ENCODE data around the gene ULBP1.
"Not testable (repeated sequence)": the region's sequence is repeated elsewhere in the genome, so short reads cannot be mapped to it uniquely, and the experiment has no call there.

DNA sequence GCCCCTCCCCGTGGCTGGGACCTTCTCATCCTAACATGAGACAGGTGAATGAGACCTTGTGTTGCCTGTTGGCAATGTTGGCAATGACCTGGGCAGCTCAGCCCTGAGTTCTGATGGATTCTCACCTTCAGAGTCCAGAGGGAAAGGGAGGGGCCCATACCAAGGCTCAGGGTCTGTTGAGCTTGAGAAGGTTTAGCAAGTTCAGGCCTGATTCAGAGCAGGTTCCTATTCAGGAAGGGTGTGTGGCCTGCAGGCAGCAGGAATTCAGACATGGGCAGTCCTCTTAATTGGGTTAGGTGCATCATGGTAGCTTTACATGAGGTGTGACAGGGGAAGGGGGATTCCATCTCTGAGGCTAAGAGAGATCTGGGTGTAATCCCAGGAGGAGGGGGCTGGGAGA is 16.2 kb upstream of the ULBP1 start:
- TF ChIP-seq SMAD4 (CRISPR knock-in tag; IDR thresholded peaks at IDR 0.05); ZBTB21 (CRISPR knock-in tag; IDR thresholded peaks at IDR 0.05; ENCODE audit: borderline replicate concordance); FOXJ3 (CRISPR knock-in tag; IDR thresholded peaks at IDR 0.05; ENCODE audit: borderline replicate concordance); ESRRA (CRISPR knock-in tag; IDR thresholded peaks at IDR 0.05; ENCODE audit: borderline replicate concordance); CREB1 (CRISPR knock-in tag; IDR thresholded peaks at IDR 0.05); NR2C2 (CRISPR knock-in tag; IDR thresholded peaks at IDR 0.05); ZNF423 (CRISPR knock-in tag; IDR thresholded peaks at IDR 0.05): not testable (repeated sequence)
- TF ChIP-seq, protein P1, sequence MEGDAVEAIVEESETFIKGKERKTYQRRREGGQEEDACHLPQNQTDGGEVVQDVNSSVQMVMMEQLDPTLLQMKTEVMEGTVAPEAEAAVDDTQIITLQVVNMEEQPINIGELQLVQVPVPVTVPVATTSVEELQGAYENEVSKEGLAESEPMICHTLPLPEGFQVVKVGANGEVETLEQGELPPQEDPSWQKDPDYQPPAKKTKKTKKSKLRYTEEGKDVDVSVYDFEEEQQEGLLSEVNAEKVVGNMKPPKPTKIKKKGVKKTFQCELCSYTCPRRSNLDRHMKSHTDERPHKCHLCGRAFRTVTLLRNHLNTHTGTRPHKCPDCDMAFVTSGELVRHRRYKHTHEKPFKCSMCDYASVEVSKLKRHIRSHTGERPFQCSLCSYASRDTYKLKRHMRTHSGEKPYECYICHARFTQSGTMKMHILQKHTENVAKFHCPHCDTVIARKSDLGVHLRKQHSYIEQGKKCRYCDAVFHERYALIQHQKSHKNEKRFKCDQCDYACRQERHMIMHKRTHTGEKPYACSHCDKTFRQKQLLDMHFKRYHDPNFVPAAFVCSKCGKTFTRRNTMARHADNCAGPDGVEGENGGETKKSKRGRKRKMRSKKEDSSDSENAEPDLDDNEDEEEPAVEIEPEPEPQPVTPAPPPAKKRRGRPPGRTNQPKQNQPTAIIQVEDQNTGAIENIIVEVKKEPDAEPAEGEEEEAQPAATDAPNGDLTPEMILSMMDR (IDR thresholded peaks at IDR 0.05) = not testable (repeated sequence)
- TF ChIP-seq, protein P2, sequence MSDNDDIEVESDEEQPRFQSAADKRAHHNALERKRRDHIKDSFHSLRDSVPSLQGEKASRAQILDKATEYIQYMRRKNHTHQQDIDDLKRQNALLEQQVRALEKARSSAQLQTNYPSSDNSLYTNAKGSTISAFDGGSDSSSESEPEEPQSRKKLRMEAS (CRISPR knock-in tag; IDR thresholded peaks at IDR 0.05) = not testable (repeated sequence)
- TF ChIP-seq, protein P3, sequence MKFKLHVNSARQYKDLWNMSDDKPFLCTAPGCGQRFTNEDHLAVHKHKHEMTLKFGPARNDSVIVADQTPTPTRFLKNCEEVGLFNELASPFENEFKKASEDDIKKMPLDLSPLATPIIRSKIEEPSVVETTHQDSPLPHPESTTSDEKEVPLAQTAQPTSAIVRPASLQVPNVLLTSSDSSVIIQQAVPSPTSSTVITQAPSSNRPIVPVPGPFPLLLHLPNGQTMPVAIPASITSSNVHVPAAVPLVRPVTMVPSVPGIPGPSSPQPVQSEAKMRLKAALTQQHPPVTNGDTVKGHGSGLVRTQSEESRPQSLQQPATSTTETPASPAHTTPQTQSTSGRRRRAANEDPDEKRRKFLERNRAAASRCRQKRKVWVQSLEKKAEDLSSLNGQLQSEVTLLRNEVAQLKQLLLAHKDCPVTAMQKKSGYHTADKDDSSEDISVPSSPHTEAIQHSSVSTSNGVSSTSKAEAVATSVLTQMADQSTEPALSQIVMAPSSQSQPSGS (CRISPR knock-in tag; IDR thresholded peaks at IDR 0.05; ENCODE audit: borderline replicate concordance, low read depth) = not testable (repeated sequence)
- TF ChIP-seq, protein P4, sequence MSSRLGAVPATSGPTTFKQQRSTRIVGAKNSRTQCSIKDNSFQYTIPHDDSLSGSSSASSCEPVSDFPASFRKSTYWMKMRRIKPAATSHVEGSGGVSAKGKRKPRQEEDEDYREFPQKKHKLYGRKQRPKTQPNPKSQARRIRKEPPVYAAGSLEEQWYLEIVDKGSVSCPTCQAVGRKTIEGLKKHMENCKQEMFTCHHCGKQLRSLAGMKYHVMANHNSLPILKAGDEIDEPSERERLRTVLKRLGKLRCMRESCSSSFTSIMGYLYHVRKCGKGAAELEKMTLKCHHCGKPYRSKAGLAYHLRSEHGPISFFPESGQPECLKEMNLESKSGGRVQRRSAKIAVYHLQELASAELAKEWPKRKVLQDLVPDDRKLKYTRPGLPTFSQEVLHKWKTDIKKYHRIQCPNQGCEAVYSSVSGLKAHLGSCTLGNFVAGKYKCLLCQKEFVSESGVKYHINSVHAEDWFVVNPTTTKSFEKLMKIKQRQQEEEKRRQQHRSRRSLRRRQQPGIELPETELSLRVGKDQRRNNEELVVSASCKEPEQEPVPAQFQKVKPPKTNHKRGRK (CRISPR knock-in tag; IDR thresholded peaks at IDR 0.05; ENCODE audit: borderline replicate concordance) = not testable (repeated sequence)
- TF ChIP-seq, protein P5, sequence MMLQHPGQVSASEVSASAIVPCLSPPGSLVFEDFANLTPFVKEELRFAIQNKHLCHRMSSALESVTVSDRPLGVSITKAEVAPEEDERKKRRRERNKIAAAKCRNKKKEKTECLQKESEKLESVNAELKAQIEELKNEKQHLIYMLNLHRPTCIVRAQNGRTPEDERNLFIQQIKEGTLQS (CRISPR knock-in tag; conservative IDR thresholded peaks at IDR 0.05) = not testable (repeated sequence)
- TF ChIP-seq, protein P6, sequence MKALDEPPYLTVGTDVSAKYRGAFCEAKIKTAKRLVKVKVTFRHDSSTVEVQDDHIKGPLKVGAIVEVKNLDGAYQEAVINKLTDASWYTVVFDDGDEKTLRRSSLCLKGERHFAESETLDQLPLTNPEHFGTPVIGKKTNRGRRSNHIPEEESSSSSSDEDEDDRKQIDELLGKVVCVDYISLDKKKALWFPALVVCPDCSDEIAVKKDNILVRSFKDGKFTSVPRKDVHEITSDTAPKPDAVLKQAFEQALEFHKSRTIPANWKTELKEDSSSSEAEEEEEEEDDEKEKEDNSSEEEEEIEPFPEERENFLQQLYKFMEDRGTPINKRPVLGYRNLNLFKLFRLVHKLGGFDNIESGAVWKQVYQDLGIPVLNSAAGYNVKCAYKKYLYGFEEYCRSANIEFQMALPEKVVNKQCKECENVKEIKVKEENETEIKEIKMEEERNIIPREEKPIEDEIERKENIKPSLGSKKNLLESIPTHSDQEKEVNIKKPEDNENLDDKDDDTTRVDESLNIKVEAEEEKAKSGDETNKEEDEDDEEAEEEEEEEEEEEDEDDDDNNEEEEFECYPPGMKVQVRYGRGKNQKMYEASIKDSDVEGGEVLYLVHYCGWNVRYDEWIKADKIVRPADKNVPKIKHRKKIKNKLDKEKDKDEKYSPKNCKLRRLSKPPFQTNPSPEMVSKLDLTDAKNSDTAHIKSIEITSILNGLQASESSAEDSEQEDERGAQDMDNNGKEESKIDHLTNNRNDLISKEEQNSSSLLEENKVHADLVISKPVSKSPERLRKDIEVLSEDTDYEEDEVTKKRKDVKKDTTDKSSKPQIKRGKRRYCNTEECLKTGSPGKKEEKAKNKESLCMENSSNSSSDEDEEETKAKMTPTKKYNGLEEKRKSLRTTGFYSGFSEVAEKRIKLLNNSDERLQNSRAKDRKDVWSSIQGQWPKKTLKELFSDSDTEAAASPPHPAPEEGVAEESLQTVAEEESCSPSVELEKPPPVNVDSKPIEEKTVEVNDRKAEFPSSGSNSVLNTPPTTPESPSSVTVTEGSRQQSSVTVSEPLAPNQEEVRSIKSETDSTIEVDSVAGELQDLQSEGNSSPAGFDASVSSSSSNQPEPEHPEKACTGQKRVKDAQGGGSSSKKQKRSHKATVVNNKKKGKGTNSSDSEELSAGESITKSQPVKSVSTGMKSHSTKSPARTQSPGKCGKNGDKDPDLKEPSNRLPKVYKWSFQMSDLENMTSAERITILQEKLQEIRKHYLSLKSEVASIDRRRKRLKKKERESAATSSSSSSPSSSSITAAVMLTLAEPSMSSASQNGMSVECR (CRISPR knock-in tag; IDR thresholded peaks at IDR 0.05; ENCODE audit: borderline replicate concordance) = not testable (repeated sequence)

All from WTC11 (cell line).